Bronchial epithelial cell (primary cell): ENCODE measurements around the gene HNRNPA1L2. TPM values are rescaled to one million over a fixed set of nuclear protein-coding genes. Genes with fewer than 3 reads are reported as not detected.

ENCODE experiments used
- DNase-seq: peaks from one replicate; pipeline ENCODE4 v3.0.0-alpha.2; 2010; ENCODE audit warnings: low read depth
- FAIRE-seq: peaks from 2 replicates; lab custom pipeline; 2011; peaks lifted over from hg19 to GRCh38; lab: Jason Lieb, UNC
- H3K27me3 ChIP-seq: 2 replicates; pipeline ENCODE4 v1.5.1; 2011; ENCODE audit warnings: low read length; ENCODE audit not compliant: control insufficient read depth, insufficient read depth
- H3K36me3 ChIP-seq: 2 replicates; pipeline ENCODE4 v1.5.1; 2011; ENCODE audit warnings: low read length; ENCODE audit not compliant: control insufficient read depth, insufficient read depth
- H3K4me3 ChIP-seq: 2 replicates; pipeline ENCODE4 v1.5.1; 2011; ENCODE audit warnings: mild to moderate bottlenecking, low read depth, low read length, control low read depth
- total RNA-seq: library from RNA; depleted of rRNA; stranded (reverse); fragments of >200 nt; gene quantifications from 2 replicates; pipeline ENCODE4 v1.2.1, GENCODE V29; 2014
- TF ChIP-seq, protein P1 (sequence below): IDR thresholded peaks from 2 replicates; pipeline ENCODE4 v1.5.1; 2011; ENCODE audit warnings: mild to moderate bottlenecking, moderate library complexity, low read length, control low read depth, inconsistent platforms; ENCODE audit not compliant: insufficient read depth, severe bottlenecking

Gene HNRNPA1L2
- total RNA-seq, 1 donor from 2014 or later, result 3.7 TPM

DNA sequence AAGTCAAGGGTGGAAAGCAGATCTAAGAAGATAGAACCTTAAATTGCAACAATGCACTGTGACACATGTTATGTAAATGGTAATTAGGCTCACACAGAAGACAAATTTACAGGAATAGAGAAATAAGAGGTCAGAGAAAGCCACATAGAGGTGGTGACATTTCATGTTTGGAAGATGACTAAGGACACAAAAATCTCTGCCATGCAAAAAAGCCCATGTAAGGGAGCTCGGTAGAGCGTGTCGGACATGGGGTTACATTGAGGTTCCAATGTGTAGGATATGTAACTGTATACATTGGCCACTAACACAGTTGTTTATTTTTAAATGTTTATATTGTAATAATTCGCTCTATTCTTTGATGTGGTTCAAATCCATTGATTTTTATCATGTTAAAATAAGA lies 44.1 kb downstream of the HNRNPA1L2 start:
- TF ChIP-seq, protein P1, sequence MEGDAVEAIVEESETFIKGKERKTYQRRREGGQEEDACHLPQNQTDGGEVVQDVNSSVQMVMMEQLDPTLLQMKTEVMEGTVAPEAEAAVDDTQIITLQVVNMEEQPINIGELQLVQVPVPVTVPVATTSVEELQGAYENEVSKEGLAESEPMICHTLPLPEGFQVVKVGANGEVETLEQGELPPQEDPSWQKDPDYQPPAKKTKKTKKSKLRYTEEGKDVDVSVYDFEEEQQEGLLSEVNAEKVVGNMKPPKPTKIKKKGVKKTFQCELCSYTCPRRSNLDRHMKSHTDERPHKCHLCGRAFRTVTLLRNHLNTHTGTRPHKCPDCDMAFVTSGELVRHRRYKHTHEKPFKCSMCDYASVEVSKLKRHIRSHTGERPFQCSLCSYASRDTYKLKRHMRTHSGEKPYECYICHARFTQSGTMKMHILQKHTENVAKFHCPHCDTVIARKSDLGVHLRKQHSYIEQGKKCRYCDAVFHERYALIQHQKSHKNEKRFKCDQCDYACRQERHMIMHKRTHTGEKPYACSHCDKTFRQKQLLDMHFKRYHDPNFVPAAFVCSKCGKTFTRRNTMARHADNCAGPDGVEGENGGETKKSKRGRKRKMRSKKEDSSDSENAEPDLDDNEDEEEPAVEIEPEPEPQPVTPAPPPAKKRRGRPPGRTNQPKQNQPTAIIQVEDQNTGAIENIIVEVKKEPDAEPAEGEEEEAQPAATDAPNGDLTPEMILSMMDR, result no peak
- Histone ChIP-seq H3K36me3 (peaks cover 4% of the 10 kb centered on the region), H3K27me3 (no peaks in the 10 kb centered on the region), H3K4me3 (no peak overlapping the region)
- FAIRE-seq (no peak), DNase-seq (no peak)

Other genes with a start within 250 kb of the HNRNPA1L2 start
- gene THSD1, start 236.3 kb upstream of the HNRNPA1L2 start, total RNA-seq, result 11.0 and 19.5 TPM in 2 replicates
- gene VPS36, start 191.8 kb upstream of the HNRNPA1L2 start, total RNA-seq, result 24.5 and 25.5 TPM in 2 replicates
- 6.6 and 8.6 TPM in 2 replicates for gene CKAP2, start 187.0 kb upstream of the HNRNPA1L2 start, total RNA-seq
- gene SUGT1, start 10.4 kb downstream of the HNRNPA1L2 start, total RNA-seq, result 25.7 and 25.8 TPM in 2 replicates
- not detected in 2 replicates for gene CNMD, start 97.4 kb downstream of the HNRNPA1L2 start, total RNA-seq
- gene PCDH8, start 206.2 kb downstream of the HNRNPA1L2 start, total RNA-seq, result not detected in 2 replicates